ENCODE data around the gene RHEB.

GRCh38 chr7:151426441-151426903, 93.2 kb downstream of the RHEB start:
- TF ChIP-seq CTCF (IDR thresholded peaks at IDR 0.05; ENCODE audit: extremely low read depth in 1 of 2, insufficient read depth in 1 of 2, low read depth in 1 of 2, low read length in 2 of 2) (no peak), POLR2AphosphoS5 (IDR thresholded peaks at IDR 0.05; ENCODE audit: insufficient read depth, low read depth, low read length) (no peak), EZH2 (IDR thresholded peaks at IDR 0.05; ENCODE audit: borderline replicate concordance, low read depth, low read length, severe bottlenecking) (no peak)

All from endothelial cell of umbilical vein (primary cell).